HepG2 (cell line): ENCODE results near the gene SCP2. TPM values are rescaled to one million over a fixed set of nuclear protein-coding genes. Genes with fewer than 3 reads are reported as not detected.
A peak's percentile ranks its signal among the peaks of the same experiment; 100 is the strongest.

Source experiments
- ASH2L ChIP-seq: fragments of 300-600, 200-600 bp; sonication (generic); IDR thresholded peaks from 2 replicates; pipeline ENCODE4 v1.7.0; 2017; ENCODE audit warnings: low read depth, mild to moderate bottlenecking, moderate library complexity, mixed read lengths, low read length; ENCODE audit not compliant: insufficient read length
- BHLHE40 ChIP-seq: IDR thresholded peaks from 2 replicates; pipeline ENCODE4 v1.6.1; 2011; ENCODE audit warnings: low read length, improper control_type of control experiment
- CHD2 ChIP-seq: IDR thresholded peaks from 2 replicates; pipeline ENCODE4 v1.6.1; 2011; ENCODE audit warnings: low read depth, low read length, improper control_type of control experiment
- DZIP1 ChIP-seq: sonication (generic); formaldehyde crosslinking; IDR thresholded peaks from 2 replicates; pipeline ENCODE4 v1.5.0; 2020; ENCODE audit warnings: mild to moderate bottlenecking, missing genetic modification reagents
- GFI1 ChIP-seq: sonication (generic); formaldehyde crosslinking; IDR thresholded peaks from 2 replicates; pipeline ENCODE4 v1.5.0; 2020; ENCODE audit warnings: missing genetic modification reagents, mild to moderate bottlenecking, borderline replicate concordance
- IKZF5 ChIP-seq: IDR thresholded peaks from 2 replicates; pipeline ENCODE4 v1.6.1; 2018; ENCODE audit warnings: missing genetic modification reagents, mild to moderate bottlenecking, missing compliant biosample characterization
- KDM5A ChIP-seq: fragments of 200-600 bp; sonication (generic); IDR thresholded peaks from 2 replicates; pipeline ENCODE4 v1.7.0; 2018; ENCODE audit warnings: antibody characterized with exemption, mild to moderate bottlenecking, low read length, borderline replicate concordance
- PBX2 ChIP-seq: IDR thresholded peaks from 2 replicates; pipeline ENCODE4 v1.6.1; 2016; ENCODE audit warnings: control low read depth
- TMF1 ChIP-seq: sonication (generic); formaldehyde crosslinking; IDR thresholded peaks from 2 replicates; pipeline ENCODE4 v1.8.1; 2022; ENCODE audit warnings: low read depth, missing genetic modification reagents
- TP53 ChIP-seq: sonication (generic); formaldehyde crosslinking; conservative IDR thresholded peaks from 2 replicates; pipeline ENCODE4 v1.4.0; 2020; ENCODE audit warnings: missing genetic modification reagents
- ZBTB4 ChIP-seq: sonication (generic); formaldehyde crosslinking; IDR thresholded peaks from 2 replicates; pipeline ENCODE4 v1.4.0; 2020; ENCODE audit warnings: missing genetic modification reagents, mild to moderate bottlenecking, borderline replicate concordance
- ZBTB7A ChIP-seq: sonication (generic); formaldehyde crosslinking; IDR thresholded peaks from 2 replicates; pipeline ENCODE4 v1.8.0; 2022; ENCODE audit warnings: mild to moderate bottlenecking, missing genetic modification reagents
- ZNF12 ChIP-seq: sonication (generic); formaldehyde crosslinking; IDR thresholded peaks from 2 replicates; pipeline ENCODE4 v1.5.0; 2020; ENCODE audit warnings: missing genetic modification reagents
- ZNF17 ChIP-seq: sonication (generic); formaldehyde crosslinking; IDR thresholded peaks from 2 replicates; pipeline ENCODE4 v1.5.0; 2020; ENCODE audit warnings: mild to moderate bottlenecking, missing genetic modification reagents
- ZNF335 ChIP-seq: sonication (generic); formaldehyde crosslinking; IDR thresholded peaks from 2 replicates; pipeline ENCODE4 v1.4.0; 2020; ENCODE audit warnings: missing genetic modification reagents
- ZNF740 ChIP-seq: sonication (generic); formaldehyde crosslinking; IDR thresholded peaks from 2 replicates; pipeline ENCODE4 v1.4.0; 2020; ENCODE audit warnings: missing genetic modification reagents
- ZNF878 ChIP-seq: sonication (generic); formaldehyde crosslinking; IDR thresholded peaks from 2 replicates; pipeline ENCODE4 v1.8.1; 2023; ENCODE audit warnings: mild to moderate bottlenecking, missing genetic modification reagents, moderate library complexity
- ZSCAN12 ChIP-seq: sonication (generic); formaldehyde crosslinking; IDR thresholded peaks from 2 replicates; pipeline ENCODE4 v1.9.0; 2021; ENCODE audit warnings: mild to moderate bottlenecking, missing genetic modification reagents
- polyA plus RNA-seq, 8 experiments: library from polyadenylated mRNA; depleted of rRNA in 3 of 8; stranded (reverse) in 7 of 8; unstranded in 1 of 8; fragments of >200 nt; fragmentation: Illumina TruSeq in 4 of 8; extraction: Trizol in 4 of 8; gene quantifications; 2 replicates each; pipeline versions ENCODE4 v1.2.1 to v1.2.3, GENCODE V29; 2011 to 2016; ENCODE audit warnings: low read depth in 4 of 8, missing spikeins in 1 of 8, mixed read lengths in 1 of 8; ENCODE audit not compliant: insufficient read depth in 1 of 8
- total RNA-seq, 5 experiments: library from RNA; depleted of rRNA; stranded (reverse); fragments of >200 nt; fragmentation: Illumina TruSeq; extraction: Trizol; gene quantifications; 2 replicates each; pipeline ENCODE4 v1.2.3, GENCODE V29; 2016; ENCODE audit warnings: low read depth in 1 of 5

Gene SCP2
- total and polyA plus RNA-seq, 2 of the 13 experiments (the other 11 are each of a cell fraction or from before 2014, with no cell fraction given) = 59.0 to 133 TPM

GRCh38 chr1:52927212-52928014, at the start of gene SCP2 (continued):
- TF ChIP-seq TP53 (CRISPR knock-in tag) = 0 out of 2 replicates have a peak, but pooled peaks have one; percentile 31
- TF ChIP-seq CHD2 = no peak
- TF ChIP-seq TMF1 (CRISPR knock-in tag) = no peak
- no peak for TF ChIP-seq KDM5A
- TF ChIP-seq ZNF17 (CRISPR knock-in tag) = no peak
- no peak for TF ChIP-seq ZNF878
- TF ChIP-seq DZIP1 (CRISPR knock-in tag) = no peak
- TF ChIP-seq ZBTB4 (CRISPR knock-in tag) = no peak
- peak; percentile 53 for TF ChIP-seq ASH2L
- no peak for TF ChIP-seq ZNF12 (CRISPR knock-in tag)
- no peak for TF ChIP-seq GFI1
- TF ChIP-seq ZBTB7A (CRISPR knock-in tag) = 0 out of 2 replicates have a peak, but pooled peaks have one; percentile 46
- no peak for TF ChIP-seq ZNF740
- TF ChIP-seq IKZF5 = peak; percentile 49; the same call in 1 of the 2 replicates
- no peak for TF ChIP-seq PBX2 (CRISPR knock-in tag)
- TF ChIP-seq ZNF335 (CRISPR knock-in tag) = 0 out of 2 replicates have a peak, but pooled peaks have one; percentile 39
- peak; percentile 30; the same call in 1 of the 2 replicates for TF ChIP-seq BHLHE40
- TF ChIP-seq ZSCAN12 (CRISPR knock-in tag) = no peak
